SK-N-SH (cell line): ENCODE results near the gene SMAD4.

Experiments
- EZH2phosphoT487 ChIP-seq: fragments of 200-600 bp; sonication (generic); IDR thresholded peaks from 2 replicates; pipeline ENCODE4 v1.6.1; 2017; ENCODE audit warnings: low read depth, mixed run types, mild to moderate bottlenecking, antibody characterized with exemption, moderate library complexity, borderline replicate concordance
- FOXM1 ChIP-seq: IDR thresholded peaks from 2 replicates; pipeline ENCODE4 v1.4.0; 2012; ENCODE audit warnings: low read depth, mild to moderate bottlenecking
- RFX5 ChIP-seq: IDR thresholded peaks from 2 replicates; pipeline ENCODE4 v1.6.1; 2012; ENCODE audit warnings: mild to moderate bottlenecking, improper control_type of control experiment, low read length
- TF ChIP-seq, protein P1 (sequence below): IDR thresholded peaks from 2 replicates; pipeline ENCODE4 v1.6.1; 2012; ENCODE audit warnings: mild to moderate bottlenecking, low read depth, low read length, moderate library complexity
- TF ChIP-seq, protein P2 (sequence below): fragments of 200-600 bp; sonication (generic); IDR thresholded peaks from 2 replicates; pipeline ENCODE4 v1.6.1; 2017; ENCODE audit warnings: antibody characterized with exemption, mild to moderate bottlenecking, moderate library complexity

DNA sequence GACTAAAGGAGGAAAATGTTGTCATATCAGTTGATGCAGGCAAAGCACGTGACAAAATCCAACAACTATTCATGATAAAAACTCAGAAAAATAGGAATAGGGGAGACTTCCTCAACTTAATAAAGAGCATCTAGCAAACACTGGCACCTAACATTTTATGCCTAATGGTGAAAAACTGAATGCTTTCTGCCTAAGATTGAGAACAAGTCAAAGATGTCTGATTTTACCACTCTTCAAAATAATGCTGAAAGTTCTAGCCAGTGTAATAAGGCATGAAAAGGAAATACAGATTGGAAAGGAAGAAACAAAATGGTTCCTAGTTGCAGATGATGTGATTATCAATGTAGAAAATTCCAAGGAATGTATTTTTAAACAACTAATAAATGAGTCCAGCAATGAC, 58.4 kb downstream of the SMAD4 start:
- TF ChIP-seq FOXM1 = no peak
- TF ChIP-seq RFX5 = no peak
- TF ChIP-seq, protein P1, sequence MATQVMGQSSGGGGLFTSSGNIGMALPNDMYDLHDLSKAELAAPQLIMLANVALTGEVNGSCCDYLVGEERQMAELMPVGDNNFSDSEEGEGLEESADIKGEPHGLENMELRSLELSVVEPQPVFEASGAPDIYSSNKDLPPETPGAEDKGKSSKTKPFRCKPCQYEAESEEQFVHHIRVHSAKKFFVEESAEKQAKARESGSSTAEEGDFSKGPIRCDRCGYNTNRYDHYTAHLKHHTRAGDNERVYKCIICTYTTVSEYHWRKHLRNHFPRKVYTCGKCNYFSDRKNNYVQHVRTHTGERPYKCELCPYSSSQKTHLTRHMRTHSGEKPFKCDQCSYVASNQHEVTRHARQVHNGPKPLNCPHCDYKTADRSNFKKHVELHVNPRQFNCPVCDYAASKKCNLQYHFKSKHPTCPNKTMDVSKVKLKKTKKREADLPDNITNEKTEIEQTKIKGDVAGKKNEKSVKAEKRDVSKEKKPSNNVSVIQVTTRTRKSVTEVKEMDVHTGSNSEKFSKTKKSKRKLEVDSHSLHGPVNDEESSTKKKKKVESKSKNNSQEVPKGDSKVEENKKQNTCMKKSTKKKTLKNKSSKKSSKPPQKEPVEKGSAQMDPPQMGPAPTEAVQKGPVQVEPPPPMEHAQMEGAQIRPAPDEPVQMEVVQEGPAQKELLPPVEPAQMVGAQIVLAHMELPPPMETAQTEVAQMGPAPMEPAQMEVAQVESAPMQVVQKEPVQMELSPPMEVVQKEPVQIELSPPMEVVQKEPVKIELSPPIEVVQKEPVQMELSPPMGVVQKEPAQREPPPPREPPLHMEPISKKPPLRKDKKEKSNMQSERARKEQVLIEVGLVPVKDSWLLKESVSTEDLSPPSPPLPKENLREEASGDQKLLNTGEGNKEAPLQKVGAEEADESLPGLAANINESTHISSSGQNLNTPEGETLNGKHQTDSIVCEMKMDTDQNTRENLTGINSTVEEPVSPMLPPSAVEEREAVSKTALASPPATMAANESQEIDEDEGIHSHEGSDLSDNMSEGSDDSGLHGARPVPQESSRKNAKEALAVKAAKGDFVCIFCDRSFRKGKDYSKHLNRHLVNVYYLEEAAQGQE = no peak
- TF ChIP-seq EZH2phosphoT487 = no peak
- TF ChIP-seq, protein P2, sequence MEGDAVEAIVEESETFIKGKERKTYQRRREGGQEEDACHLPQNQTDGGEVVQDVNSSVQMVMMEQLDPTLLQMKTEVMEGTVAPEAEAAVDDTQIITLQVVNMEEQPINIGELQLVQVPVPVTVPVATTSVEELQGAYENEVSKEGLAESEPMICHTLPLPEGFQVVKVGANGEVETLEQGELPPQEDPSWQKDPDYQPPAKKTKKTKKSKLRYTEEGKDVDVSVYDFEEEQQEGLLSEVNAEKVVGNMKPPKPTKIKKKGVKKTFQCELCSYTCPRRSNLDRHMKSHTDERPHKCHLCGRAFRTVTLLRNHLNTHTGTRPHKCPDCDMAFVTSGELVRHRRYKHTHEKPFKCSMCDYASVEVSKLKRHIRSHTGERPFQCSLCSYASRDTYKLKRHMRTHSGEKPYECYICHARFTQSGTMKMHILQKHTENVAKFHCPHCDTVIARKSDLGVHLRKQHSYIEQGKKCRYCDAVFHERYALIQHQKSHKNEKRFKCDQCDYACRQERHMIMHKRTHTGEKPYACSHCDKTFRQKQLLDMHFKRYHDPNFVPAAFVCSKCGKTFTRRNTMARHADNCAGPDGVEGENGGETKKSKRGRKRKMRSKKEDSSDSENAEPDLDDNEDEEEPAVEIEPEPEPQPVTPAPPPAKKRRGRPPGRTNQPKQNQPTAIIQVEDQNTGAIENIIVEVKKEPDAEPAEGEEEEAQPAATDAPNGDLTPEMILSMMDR = no peak
